DOHH2 (cell line): Measurements from ENCODE around the gene GALNT18.

ENCODE experiments used
- H3F3A ChIP-seq: fragments of 200-600 bp; sonication (generic), shearing (Covaris generic); 2 replicates; pipeline ENCODE4 v1.6.0; 2016; ENCODE audit warnings: antibody characterized with exemption, mild to moderate bottlenecking; ENCODE audit not compliant: control insufficient read depth, insufficient read depth
- H3K27ac ChIP-seq: fragments of 200-600 bp; sonication (generic); 2 replicates; pipeline ENCODE4 v1.5.1; 2014; ENCODE audit warnings: low read depth, mild to moderate bottlenecking, low read length, moderate library complexity
- H3K27me3 ChIP-seq: fragments of 200-600 bp; sonication (generic); 2 replicates; pipeline ENCODE4 v1.6.1; 2014; ENCODE audit warnings: mild to moderate bottlenecking, low read length, mixed read lengths; ENCODE audit not compliant: control insufficient read depth
- H3K36me3 ChIP-seq: fragments of 200-600 bp; sonication (generic); 2 replicates; pipeline ENCODE4 v1.6.1; 2014; ENCODE audit warnings: mild to moderate bottlenecking, low read length, moderate library complexity, mixed read lengths; ENCODE audit not compliant: control insufficient read depth
- H3K4me1 ChIP-seq: fragments of 200-600 bp; sonication (generic); 2 replicates; pipeline ENCODE4 v1.6.1; 2014; ENCODE audit warnings: mild to moderate bottlenecking, low read length, mixed read lengths; ENCODE audit not compliant: control insufficient read depth
- H3K4me2 ChIP-seq: fragments of 200-600 bp; sonication (generic); 2 replicates; pipeline ENCODE4 v1.6.0; 2014; ENCODE audit warnings: mild to moderate bottlenecking, low read length, moderate library complexity
- H3K4me3 ChIP-seq: fragments of 200-600 bp; sonication (generic); 2 replicates; pipeline ENCODE4 v1.5.1; 2014; ENCODE audit warnings: mild to moderate bottlenecking, low read length, mixed read lengths
- H3K79me2 ChIP-seq: fragments of 200-600 bp; sonication (generic); 2 replicates; pipeline ENCODE4 v1.6.1; 2014; ENCODE audit warnings: mild to moderate bottlenecking, low read length, mixed read lengths; ENCODE audit not compliant: control insufficient read depth
- H3K9me2 ChIP-seq: fragments of 200-600 bp; sonication (generic); replicated peaks from 2 replicates; pipeline ENCODE4 v1.6.1; 2014; ENCODE audit warnings: mild to moderate bottlenecking, low read length, mixed read lengths; ENCODE audit not compliant: control insufficient read depth
- H3K9me3 ChIP-seq: fragments of 200-600 bp; sonication (generic); 2 replicates; pipeline ENCODE4 v1.6.1; 2014; ENCODE audit warnings: antibody characterized with exemption, low read length, mixed read lengths; ENCODE audit not compliant: control insufficient read depth, insufficient read depth
- H4K20me1 ChIP-seq: fragments of 200-600 bp; sonication (generic); 2 replicates; pipeline ENCODE4 v1.6.0; 2014; ENCODE audit warnings: low read depth, mild to moderate bottlenecking, antibody characterized with exemption, low read length, moderate library complexity; ENCODE audit not compliant: control insufficient read depth, insufficient read depth
- CTCF ChIP-seq: fragments of 200-600 bp; sonication (generic); IDR thresholded peaks from one replicate; pipeline ENCODE4 v1.5.1; 2014; ENCODE audit warnings: antibody characterized with exemption, mild to moderate bottlenecking, low read depth, low read length; ENCODE audit not compliant: poor library complexity, severe bottlenecking
- EZH2phosphoT487 ChIP-seq: fragments of 200-600 bp; sonication (generic); IDR thresholded peaks from 2 replicates; pipeline ENCODE4 v1.6.1; 2017; ENCODE audit warnings: borderline replicate concordance, mild to moderate bottlenecking, antibody characterized with exemption, low read length, moderate library complexity, mixed read lengths

GALNT18 gene

GRCh38 chr11:11373934-11374333 is 247.9 kb downstream of the GALNT18 start:
- Histone ChIP-seq H3K27me3 (no peaks in the 10 kb centered on the region), H3K79me2 (no peaks in the 10 kb centered on the region), H3K9me2 (no peaks in the 10 kb centered on the region), H3K4me3 (no peak overlapping the region), H4K20me1 (no peaks in the 10 kb centered on the region), H3K27ac (no peak overlapping the region), H3K4me1 (no peaks in the 10 kb centered on the region), H3F3A (no peaks in the 10 kb centered on the region), H3K9me3 (no peaks in the 10 kb centered on the region), H3K4me2 (no peak overlapping the region), H3K36me3 (no peaks in the 10 kb centered on the region)
- no peak for TF ChIP-seq CTCF
- TF ChIP-seq EZH2phosphoT487: no peak

DNA sequence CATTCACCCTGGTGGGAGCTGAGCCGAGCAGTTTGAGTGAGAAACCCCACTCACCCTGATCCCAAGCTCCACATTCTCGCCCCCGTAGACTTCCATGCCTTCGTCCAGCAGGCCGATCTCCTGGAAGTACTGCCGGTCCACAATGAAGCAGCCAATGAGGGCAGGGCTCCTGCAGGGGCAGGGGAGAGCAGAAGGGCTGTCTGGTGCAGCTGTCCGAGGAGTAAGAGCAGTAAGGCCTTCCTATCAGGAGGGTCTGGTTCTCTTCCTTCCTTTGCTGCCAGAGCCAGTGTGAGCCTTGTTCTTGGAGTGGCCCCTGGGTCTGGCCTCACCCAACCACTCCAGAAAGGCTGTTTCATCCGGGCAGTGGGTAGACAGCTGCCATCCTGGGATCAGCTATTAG is 249.3 kb downstream of the GALNT18 start:
- H3K4me1 ChIP-seq: no peaks in the 10 kb centered on the region
- no peak overlapping the region for H3K4me3 ChIP-seq
- H4K20me1 ChIP-seq: no peaks in the 10 kb centered on the region
- no peaks in the 10 kb centered on the region for H3K79me2 ChIP-seq
- H3F3A ChIP-seq: no peaks in the 10 kb centered on the region
- no peaks in the 10 kb centered on the region for H3K9me3 ChIP-seq
- no peak overlapping the region for H3K4me2 ChIP-seq
- no peak overlapping the region for H3K27ac ChIP-seq
- H3K9me2 ChIP-seq: no peaks in the 10 kb centered on the region
- no peaks in the 10 kb centered on the region for H3K27me3 ChIP-seq
- TF ChIP-seq CTCF (no peak), EZH2phosphoT487 (no peak)
- H3K36me3 ChIP-seq: no peaks in the 10 kb centered on the region

DNA sequence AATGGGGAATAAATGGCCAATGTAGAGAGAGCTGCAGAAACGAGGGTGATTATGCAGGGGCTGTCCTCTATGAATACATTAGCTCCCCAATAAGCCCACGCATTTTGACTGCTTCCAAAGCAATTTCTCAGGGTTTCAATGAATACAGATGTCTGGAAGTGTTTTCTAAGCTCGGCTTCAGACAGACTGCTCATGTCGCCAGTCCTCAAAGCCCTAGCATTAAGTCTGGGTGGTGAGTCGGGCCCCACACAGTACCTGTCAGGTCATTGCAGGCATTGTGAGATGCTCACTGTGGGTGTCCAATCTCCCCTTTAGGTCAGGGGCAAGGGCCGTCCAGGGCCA is 250.9 kb downstream of the GALNT18 start:
- Histone ChIP-seq H3K27me3 (no peaks in the 10 kb centered on the region), H4K20me1 (no peaks in the 10 kb centered on the region), H3K36me3 (no peaks in the 10 kb centered on the region), H3K79me2 (no peaks in the 10 kb centered on the region), H3F3A (no peaks in the 10 kb centered on the region), H3K4me3 (no peak overlapping the region), H3K27ac (no peak overlapping the region), H3K4me2 (no peak overlapping the region), H3K4me1 (no peaks in the 10 kb centered on the region), H3K9me2 (no peaks in the 10 kb centered on the region), H3K9me3 (no peaks in the 10 kb centered on the region)
- TF ChIP-seq CTCF: no peak
- TF ChIP-seq EZH2phosphoT487: no peak
